Lung (tissue), 12 donors: Measurements from ENCODE around the gene PMAIP1. TPM values are rescaled to one million over a fixed set of nuclear protein-coding genes. Genes with fewer than 3 reads are reported as not detected.

Experiments
- ATAC-seq: fragments of 200-7000 bp; cut with Tn5 transposase; one replicate; pipeline ENCODE4 v1.9.1; 2020; ENCODE audit warnings: moderate number of reproducible peaks; ENCODE audit not compliant: insufficient read depth, low FRiP score
- DNase-seq, 3 donors: peaks; one replicate each; pipeline ENCODE4 v3.0.0-alpha.2; 2013 to 2017
- H3K27ac ChIP-seq, 2 donors: one replicate each; pipeline ENCODE4 v1.5.1; 2013; ENCODE audit warnings: mild to moderate bottlenecking in 2 of 2, moderate library complexity in 2 of 2, control low read depth in 1 of 2, inconsistent platforms in 1 of 2, low read depth in 1 of 2, low read length in 1 of 2
- H3K27me3 ChIP-seq, 3 donors: one replicate each; pipeline ENCODE4 v1.5.1; 2013; ENCODE audit warnings: low read length in 2 of 3; ENCODE audit not compliant: control insufficient read depth in 3 of 3, insufficient read depth in 3 of 3
- H3K36me3 ChIP-seq, 4 donors: one replicate each; pipeline ENCODE4 v1.5.1; 2013; ENCODE audit warnings: low read length in 4 of 4, mild to moderate bottlenecking in 1 of 4, moderate library complexity in 1 of 4; ENCODE audit not compliant: control insufficient read depth in 4 of 4, insufficient read depth in 4 of 4
- H3K4me1 ChIP-seq, 5 donors: one replicate each; pipeline ENCODE4 v1.5.1; 2013; ENCODE audit warnings: low read length in 5 of 5, mild to moderate bottlenecking in 2 of 5, moderate library complexity in 1 of 5; ENCODE audit not compliant: control insufficient read depth in 5 of 5, insufficient read depth in 5 of 5
- H3K4me3 ChIP-seq: one replicate; pipeline ENCODE4 v1.5.1; 2013; ENCODE audit warnings: mild to moderate bottlenecking, control low read depth, moderate library complexity
- H3K9ac ChIP-seq, 2 donors: one replicate each; pipeline ENCODE4 v1.5.1; 2013; ENCODE audit warnings: low read length in 2 of 2, control low read depth in 1 of 2; ENCODE audit not compliant: insufficient read depth in 1 of 2
- H3K9me3 ChIP-seq, 4 donors: one replicate each; pipeline ENCODE4 v1.5.1; 2013; ENCODE audit warnings: low read length in 3 of 4, mild to moderate bottlenecking in 1 of 4, moderate library complexity in 1 of 4; ENCODE audit not compliant: control insufficient read depth in 4 of 4, insufficient read depth in 3 of 4
- WGBS, 2 donors: extraction: QIAGEN DNeasy Blood & Tissue Kit; methylation state at CpG; one replicate each; pipeline ENCODE4 v1.1.7; 2013; 5-methylcytosine and 5-hydroxymethylcytosine counted together
- polyA plus RNA-seq, 2 donors: library from polyadenylated mRNA; stranded (reverse); fragments of 200-250 nt; gene quantifications; one replicate each; pipeline ENCODE4 v1.2.1, GENCODE V29; 2013
- total RNA-seq, 2 donors: library from RNA; depleted of rRNA in 1 of 2; stranded (reverse); fragments of >200 nt in 1 of 2; gene quantifications; one replicate each; pipeline ENCODE4 v1.2.1, GENCODE V29; 2014 to 2021
- TF ChIP-seq, protein P1 (sequence below): IDR thresholded peaks from 2 replicates; pipeline ENCODE4 v1.5.1; 2012; ENCODE audit warnings: mild to moderate bottlenecking; ENCODE audit errors: control extremely low read depth, extremely low read depth
- donor health status: control.
- donor health status: control.
- donor health status: Bipolar disorder and iron deficiency.
- donor health status: healthy.
- donor health status: DM: yes; HTN: yes; CAD: no.

Gene PMAIP1
- total and polyA plus RNA-seq, 4 donors = 2.4 to 9.4 (median 4.7) TPM

GRCh38 chr18:59892123-59892522 lies 7.7 kb upstream of the PMAIP1 start:
- TF ChIP-seq, protein P1, sequence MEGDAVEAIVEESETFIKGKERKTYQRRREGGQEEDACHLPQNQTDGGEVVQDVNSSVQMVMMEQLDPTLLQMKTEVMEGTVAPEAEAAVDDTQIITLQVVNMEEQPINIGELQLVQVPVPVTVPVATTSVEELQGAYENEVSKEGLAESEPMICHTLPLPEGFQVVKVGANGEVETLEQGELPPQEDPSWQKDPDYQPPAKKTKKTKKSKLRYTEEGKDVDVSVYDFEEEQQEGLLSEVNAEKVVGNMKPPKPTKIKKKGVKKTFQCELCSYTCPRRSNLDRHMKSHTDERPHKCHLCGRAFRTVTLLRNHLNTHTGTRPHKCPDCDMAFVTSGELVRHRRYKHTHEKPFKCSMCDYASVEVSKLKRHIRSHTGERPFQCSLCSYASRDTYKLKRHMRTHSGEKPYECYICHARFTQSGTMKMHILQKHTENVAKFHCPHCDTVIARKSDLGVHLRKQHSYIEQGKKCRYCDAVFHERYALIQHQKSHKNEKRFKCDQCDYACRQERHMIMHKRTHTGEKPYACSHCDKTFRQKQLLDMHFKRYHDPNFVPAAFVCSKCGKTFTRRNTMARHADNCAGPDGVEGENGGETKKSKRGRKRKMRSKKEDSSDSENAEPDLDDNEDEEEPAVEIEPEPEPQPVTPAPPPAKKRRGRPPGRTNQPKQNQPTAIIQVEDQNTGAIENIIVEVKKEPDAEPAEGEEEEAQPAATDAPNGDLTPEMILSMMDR = no peak
- no peaks in the 10 kb centered on the region for H3K36me3 ChIP-seq
- no peaks in the 10 kb centered on the region for H3K4me1 ChIP-seq
- ATAC-seq (no peak), DNase-seq (no peak)
- WGBS, 2 donors = 94 to 97% methylated on average over 3 of the region's 3 CpGs
- H3K4me3 ChIP-seq = no peak overlapping the region
- H3K27ac ChIP-seq = no peak overlapping the region
- H3K9ac ChIP-seq = no peak overlapping the region
- H3K27me3 ChIP-seq = peaks cover 0 to 14% (median 10%) of the 10 kb centered on the region in 3 donors
- H3K9me3 ChIP-seq = no peaks in the 10 kb centered on the region

DNA sequence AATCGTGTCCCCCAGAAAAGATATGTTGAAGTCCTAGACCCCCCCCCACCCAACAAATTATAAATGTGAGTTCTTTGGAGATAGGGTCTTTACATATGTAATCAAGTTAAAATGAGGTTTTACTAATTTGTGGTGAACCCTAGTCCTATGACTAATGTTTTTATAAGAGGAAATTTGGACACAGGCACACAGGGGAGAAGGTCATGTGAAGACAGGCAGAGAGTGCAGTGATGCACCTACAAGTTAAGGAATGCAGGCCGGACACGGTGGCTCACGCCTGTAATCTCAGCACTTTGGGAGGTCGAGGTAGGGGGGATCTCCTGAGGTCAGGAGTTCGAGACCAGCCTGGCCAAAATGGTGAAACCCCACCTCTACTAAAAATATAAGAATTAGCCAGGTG lies 5.8 kb upstream of the PMAIP1 start:
- 90 to 92% methylated on average over 6 of the region's 6 CpGs for WGBS, 2 donors
- no peak for ATAC-seq

GRCh38 chr18:59897321-59897954 lies 2.4 kb upstream of the PMAIP1 start:
- H3K9ac ChIP-seq = no peak overlapping the region
- H3K4me1 ChIP-seq = peaks cover 0 to 12% (median 0%) of the 10 kb centered on the region in 5 donors
- no peak overlapping the region for H3K4me3 ChIP-seq
- WGBS, 2 donors = 67 to 70% methylated on average over 9 of the region's 9 CpGs
- H3K9me3 ChIP-seq = no peaks in the 10 kb centered on the region
- TF ChIP-seq, protein P1 = no peak
- H3K27ac ChIP-seq = no peak overlapping the region
- peaks cover 0 to 57% (median 56%) of the 10 kb centered on the region in 3 donors for H3K27me3 ChIP-seq
- H3K36me3 ChIP-seq = no peaks in the 10 kb centered on the region
- DNase-seq (no peak), ATAC-seq (no peak)

More for the DNA sequence above, 5.8 kb upstream of the PMAIP1 start:
- no peak overlapping the region for H3K9ac ChIP-seq
- no peaks in the 10 kb centered on the region for H3K36me3 ChIP-seq
- TF ChIP-seq, protein P1 = no peak
- no peak overlapping the region for H3K27ac ChIP-seq
- H3K4me3 ChIP-seq = no peak overlapping the region
- peaks cover 0 to 1% (median 0%) of the 10 kb centered on the region in 5 donors for H3K4me1 ChIP-seq
- H3K27me3 ChIP-seq = peaks cover 0 to 32% (median 28%) of the 10 kb centered on the region in 3 donors
- H3K9me3 ChIP-seq = no peaks in the 10 kb centered on the region
- no peak for DNase-seq
